ENCODE measurements around the gene SP3. TPM values are rescaled to one million over a fixed set of nuclear protein-coding genes. Genes with fewer than 3 reads are reported as not detected.

The SP3 gene
- total and polyA plus RNA-seq, 2 of the 8 experiments (the other 6 are each of a cell fraction or from before 2014, with no cell fraction given), result 31.0 to 92.1 TPM

GRCh38 chr2:173922760-173923159, 42.4 kb downstream of the SP3 start (continued):
- TF ChIP-seq CHD7 (IDR thresholded peaks at IDR 0.05; ENCODE audit: insufficient replicate concordance, low read length), result no peak
- TF ChIP-seq SP2 (IDR thresholded peaks at IDR 0.05; ENCODE audit: low read length), result no peak
- TF ChIP-seq RXRA (IDR thresholded peaks at IDR 0.05; ENCODE audit: insufficient read depth, low read depth, low read length), result no peak

All from H1 (cell line).